ENCODE data around the gene TRIM38.

The TRIM38 gene

DNA sequence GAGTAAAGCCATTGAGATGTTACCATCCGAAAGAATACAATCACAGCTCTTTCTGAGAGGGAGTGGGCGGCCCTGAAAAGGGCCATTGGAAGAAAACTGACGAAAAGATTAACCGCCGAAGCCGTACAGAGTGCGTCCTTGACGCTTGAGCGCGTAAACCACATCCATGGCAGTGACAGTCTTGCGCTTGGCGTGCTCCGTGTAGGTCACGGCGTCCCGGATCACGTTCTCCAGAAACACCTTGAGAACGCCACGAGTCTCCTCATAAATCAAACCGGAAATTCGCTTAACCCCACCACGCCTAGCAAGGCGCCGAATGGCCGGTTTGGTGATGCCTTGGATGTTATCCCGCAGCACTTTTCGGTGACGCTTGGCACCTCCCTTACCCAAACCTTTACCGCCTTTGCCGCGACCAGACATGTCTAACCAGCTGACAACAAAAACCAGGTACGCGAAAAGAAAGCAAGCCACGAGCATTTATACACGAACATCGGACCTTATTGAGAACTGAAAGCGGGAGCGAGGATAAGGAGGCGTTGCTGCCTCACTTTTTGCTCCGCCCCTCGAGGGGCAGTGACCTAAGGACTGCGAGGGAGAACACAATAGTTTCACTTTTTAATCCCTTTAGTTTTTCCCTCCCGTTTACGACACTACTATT, 64.4 kb downstream of the TRIM38 start:
- DNase-seq (ENCODE audit: low read depth in 2 of 2): peak; percentile 62 to 71

DNA sequence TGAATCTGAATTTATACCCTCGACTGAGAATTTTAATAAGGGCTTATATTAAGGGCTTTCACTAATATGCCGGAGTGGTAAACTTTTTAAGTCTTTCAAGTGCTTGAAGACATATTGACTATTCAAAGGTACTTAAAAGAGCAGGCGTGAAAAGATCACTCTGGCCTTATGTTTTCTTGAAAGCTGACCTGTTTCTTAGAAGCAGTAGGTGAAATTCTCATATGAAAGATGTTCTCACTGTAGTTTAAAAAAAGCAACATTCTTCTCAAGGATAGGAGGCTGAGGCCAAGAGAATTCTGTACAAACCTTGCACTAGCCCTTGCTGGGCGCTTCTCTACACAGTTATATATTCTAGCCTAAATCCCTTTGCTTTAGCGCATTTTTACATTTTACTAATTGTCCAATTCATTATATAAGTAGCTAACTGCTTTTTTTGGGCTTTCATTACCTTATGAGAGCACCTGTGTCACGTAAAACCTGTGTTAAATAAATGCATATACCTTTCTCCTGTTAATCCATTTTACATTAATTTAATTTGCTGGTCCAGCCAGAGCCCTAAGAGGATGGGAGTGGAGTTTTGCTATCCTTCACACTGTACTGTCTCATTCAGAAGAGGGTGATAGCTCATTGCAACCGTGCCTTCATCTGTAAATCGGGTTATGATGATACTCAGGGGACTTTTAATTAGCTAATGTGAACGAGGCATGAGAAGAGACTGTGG, 65.0 kb downstream of the TRIM38 start:
- no peak for DNase-seq (ENCODE audit: low read depth in 2 of 2)

DNA sequence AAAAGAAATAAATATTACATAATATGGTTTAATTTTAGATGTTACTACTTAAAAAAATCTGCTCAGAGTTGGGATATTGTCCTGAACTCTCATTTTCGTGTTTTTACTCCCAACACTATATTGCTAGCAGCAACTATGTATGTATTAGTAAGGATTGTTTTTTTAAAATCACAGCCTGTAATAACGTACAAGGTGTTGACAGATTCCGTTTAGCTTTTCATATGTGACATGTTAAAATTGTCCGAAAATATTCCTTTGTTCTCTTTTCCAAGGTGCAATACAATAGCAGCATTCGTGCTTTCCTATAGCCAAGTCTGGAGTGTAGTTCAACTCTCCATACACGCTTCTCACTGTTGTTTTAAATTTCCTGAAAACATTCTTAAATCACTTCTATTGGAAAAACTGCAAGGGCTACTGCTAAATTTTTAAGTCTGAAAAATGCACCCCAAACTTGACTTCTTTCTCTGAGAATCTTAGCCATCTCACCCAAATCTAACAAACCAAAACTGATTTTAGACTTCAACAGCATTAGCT, 65.7 kb downstream of the TRIM38 start:
- DNase-seq (ENCODE audit: low read depth in 2 of 2): no peak

GRCh38 chr6:26028746-26029569, 66.4 kb downstream of the TRIM38 start:
- no peak for DNase-seq (ENCODE audit: low read depth in 2 of 2)

- no peak for DNase-seq (ENCODE audit: low read depth in 2 of 2)
Measured at GRCh38 chr6:26029570-26029856, 66.9 kb downstream of the TRIM38 start.

DNA sequence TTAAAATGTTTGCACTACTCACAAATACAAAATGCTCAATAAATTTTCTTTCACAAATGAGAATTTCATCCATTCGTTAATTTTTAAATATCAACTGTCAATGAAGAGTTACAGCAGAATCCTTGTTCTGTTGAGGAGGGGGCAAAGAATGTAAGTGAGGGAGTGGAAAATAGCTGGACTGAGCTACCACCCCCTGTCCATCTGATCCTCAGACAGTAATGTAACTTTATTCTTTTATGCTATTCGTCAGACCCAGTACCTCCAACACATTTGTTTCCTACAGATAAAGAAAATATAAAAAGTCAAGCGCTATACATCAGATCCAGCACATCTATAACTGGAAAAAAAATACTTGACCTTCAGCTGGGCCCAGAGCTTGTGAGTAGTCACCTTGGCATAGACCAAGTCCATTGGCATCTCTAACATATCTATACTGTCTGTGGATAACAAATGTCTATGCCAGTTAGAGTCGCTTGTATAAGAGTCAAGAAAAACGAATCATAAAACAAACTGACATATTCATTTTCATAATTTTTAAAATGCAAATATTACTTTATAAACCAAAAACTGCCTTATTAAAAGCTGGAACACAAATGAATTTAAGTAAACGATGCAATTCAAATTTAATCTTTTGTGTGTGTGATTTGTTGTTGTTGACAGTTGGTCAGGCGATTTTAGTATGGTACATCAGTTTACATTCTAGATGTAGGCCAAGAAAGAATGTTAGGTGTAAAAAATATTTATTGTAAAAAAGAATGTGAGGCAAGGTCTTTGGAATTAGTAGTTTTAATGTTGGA, 67.5 kb downstream of the TRIM38 start:
- no peak for DNase-seq (ENCODE audit: low read depth in 2 of 2)

GRCh38 chr6:26030716-26031115, 68.1 kb downstream of the TRIM38 start:
- no peak for DNase-seq (ENCODE audit: low read depth in 2 of 2)

DNA sequence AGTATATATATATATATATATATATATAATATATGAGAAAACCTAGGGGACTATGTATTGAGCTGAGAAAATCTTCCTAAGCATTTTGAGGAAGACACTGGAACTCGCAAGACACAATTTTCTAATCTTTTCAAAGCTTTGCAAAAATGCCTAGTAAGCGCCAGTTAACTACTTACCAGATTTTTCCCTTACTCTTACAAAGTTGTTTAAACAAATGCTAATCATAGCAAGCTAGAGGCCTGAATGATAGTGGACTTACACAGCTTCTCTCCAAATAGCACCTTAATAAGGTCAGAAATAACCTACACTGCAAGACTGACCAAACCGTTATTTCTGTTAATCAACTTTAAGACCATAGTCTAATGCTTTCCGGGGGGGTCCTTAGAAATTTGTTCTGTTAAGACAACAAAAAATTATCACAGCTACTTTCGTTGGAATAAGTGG, 68.6 kb downstream of the TRIM38 start:
- DNase-seq (ENCODE audit: low read depth in 2 of 2): no peak

GRCh38 chr6:26031595-26032339, 69.2 kb downstream of the TRIM38 start:
- DNase-seq (ENCODE audit: low read depth in 2 of 2): peak; percentile 63 to 67

- DNase-seq (ENCODE audit: low read depth in 2 of 2): no peak
Measured at GRCh38 chr6:26032340-26033084, 69.9 kb downstream of the TRIM38 start.

- no peak for DNase-seq (ENCODE audit: low read depth in 2 of 2)
Measured at GRCh38 chr6:26033085-26033940, 70.7 kb downstream of the TRIM38 start.

GRCh38 chr6:26033941-26034354, 71.3 kb downstream of the TRIM38 start:
- DNase-seq (ENCODE audit: low read depth in 2 of 2): no peak

- DNase-seq (ENCODE audit: low read depth in 2 of 2): no peak
Measured at GRCh38 chr6:26034905-26035304, 72.3 kb downstream of the TRIM38 start.
